ENCODE data around the gene RPS27L. TPM values are rescaled to one million over a fixed set of nuclear protein-coding genes. Genes with fewer than 3 reads are reported as not detected.

RPS27L gene
- total RNA-seq: 100 to 1,000 TPM in 1 of 4 donors, 10 to 100 TPM in 3; 33.5 to 207 (median 54.5) TPM

DNA sequence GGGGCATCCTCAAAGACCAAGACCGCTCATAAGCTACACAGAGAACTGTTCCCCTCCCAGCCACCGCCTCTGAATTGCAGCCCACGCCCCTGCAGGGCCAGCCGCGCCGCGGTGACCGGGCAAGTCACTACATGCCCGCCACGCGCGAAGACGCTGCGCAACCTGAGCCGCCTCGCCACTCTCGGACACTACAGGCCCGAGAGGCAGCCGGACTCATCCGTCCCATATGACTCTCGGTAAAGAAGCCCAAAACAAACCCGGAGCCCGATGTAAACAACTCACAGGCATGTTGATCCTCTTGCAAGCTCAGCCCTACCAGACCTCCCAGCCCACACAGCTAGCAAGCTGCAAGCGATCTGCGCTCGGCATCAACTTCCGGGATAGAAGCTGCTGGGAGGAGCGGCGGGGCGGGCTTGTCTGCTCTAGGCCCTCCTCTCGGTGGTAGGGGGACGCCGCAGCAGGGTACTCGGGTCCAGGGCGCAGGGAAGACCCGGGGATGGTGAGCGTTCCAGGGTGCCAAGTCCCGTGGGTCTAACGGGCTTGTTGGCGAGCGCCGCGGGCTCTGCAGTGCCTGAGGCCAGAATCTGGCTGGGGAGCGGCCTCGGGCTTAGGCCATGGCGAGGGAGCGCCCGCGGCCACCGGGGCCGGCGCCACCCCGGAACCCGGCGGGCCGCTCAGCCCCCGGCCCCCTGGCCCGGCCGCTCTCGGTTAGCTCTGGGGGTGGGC, at the start of gene RPS27L:
TSS of gene RPS27L (minus strand) at position 360 of the 726 bp plus-strand sequence. CDS start at position 288, 72 bp downstream.
- DNase-seq: peak; percentile 88 to 91
- TF ChIP-seq CTCF (IDR thresholded peaks at IDR 0.05): peak in 1 of 4 experiments; percentile 5
- TF ChIP-seq POLR2A (IDR thresholded peaks at IDR 0.05): peak; percentile 73 to 79
- no peaks in the 10 kb centered on the region for H3K36me3 ChIP-seq
- no peaks in the 10 kb centered on the region for H3K9me3 ChIP-seq
- H3K27me3 ChIP-seq: no peaks in the 10 kb centered on the region
- H3K27ac ChIP-seq: peak within 1 kb of the TSS; percentile 94 to 99
- intact Hi-C loops (cut with DNase I; ENCODE audit: low total_unique reads): no loop called here
- H3K4me1 ChIP-seq: no peaks in the 10 kb centered on the region
- H3K4me3 ChIP-seq: peak within 1 kb of the TSS; percentile 88

GRCh38 chr15:63206079-63206478, 48.8 kb upstream of the RPS27L start:
- intact Hi-C loops (cut with DNase I; ENCODE audit: low total_unique reads): no loop called here
- no peak for TF ChIP-seq POLR2A (IDR thresholded peaks at IDR 0.05)
- no peak for TF ChIP-seq CTCF (IDR thresholded peaks at IDR 0.05)
- no peaks in the 10 kb centered on the region for H3K9me3 ChIP-seq
- H3K36me3 ChIP-seq: no peaks in the 10 kb centered on the region
- no peaks in the 10 kb centered on the region for H3K27me3 ChIP-seq
- H3K4me3 ChIP-seq: no peak overlapping the region
- DNase-seq: no peak
- H3K27ac ChIP-seq: peak overlapping the region in 1 of 2 donors; percentile 17
- no peaks in the 10 kb centered on the region for H3K4me1 ChIP-seq

DNA sequence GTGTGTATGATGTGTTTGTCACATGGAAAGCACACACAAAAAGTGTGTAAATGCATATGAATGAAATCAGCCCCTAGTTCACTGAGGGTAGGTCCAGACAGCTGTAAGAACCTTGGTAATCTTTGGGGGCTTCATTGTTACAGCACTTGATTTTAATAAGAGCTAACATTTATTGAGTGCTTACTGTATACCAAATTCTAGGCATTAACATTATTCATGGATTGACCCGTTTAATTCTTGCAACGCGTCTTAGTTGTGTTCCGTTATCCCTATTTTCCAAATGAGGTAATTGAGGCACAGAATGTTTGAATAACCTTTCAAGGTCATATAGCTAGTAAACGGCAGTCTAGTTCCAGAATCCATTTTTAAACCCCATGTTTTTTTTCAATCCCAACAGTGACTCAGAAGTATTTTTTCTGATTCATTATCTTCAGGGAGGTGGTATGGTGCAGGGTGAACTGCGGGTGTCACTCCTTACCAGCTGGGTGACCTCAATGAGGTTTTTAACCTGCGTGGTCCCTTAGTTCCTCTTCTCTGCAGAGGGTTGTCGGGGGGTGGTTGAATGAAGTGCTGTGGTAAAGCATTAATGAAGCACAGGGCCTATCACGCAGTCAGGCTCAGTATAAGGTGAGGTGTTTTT, 46.3 kb upstream of the RPS27L start:
- no peak overlapping the region for H3K4me3 ChIP-seq
- no peaks in the 10 kb centered on the region for H3K4me1 ChIP-seq
- TF ChIP-seq CTCF (IDR thresholded peaks at IDR 0.05): no peak
- TF ChIP-seq POLR2A (IDR thresholded peaks at IDR 0.05): no peak
- H3K27ac ChIP-seq: no peak overlapping the region
- intact Hi-C loops (cut with DNase I; ENCODE audit: low total_unique reads): no loop called here
- no peaks in the 10 kb centered on the region for H3K27me3 ChIP-seq
- no peak for DNase-seq
- H3K36me3 ChIP-seq: no peaks in the 10 kb centered on the region
- no peaks in the 10 kb centered on the region for H3K9me3 ChIP-seq

- H3K27ac ChIP-seq: no peak overlapping the region
- H3K4me1 ChIP-seq: no peaks in the 10 kb centered on the region
- TF ChIP-seq CTCF (IDR thresholded peaks at IDR 0.05) (no peak), POLR2A (IDR thresholded peaks at IDR 0.05) (no peak)
- H3K4me3 ChIP-seq: no peak overlapping the region
- H3K9me3 ChIP-seq: no peaks in the 10 kb centered on the region
- intact Hi-C loops (cut with DNase I; ENCODE audit: low total_unique reads): no loop called here
- no peaks in the 10 kb centered on the region for H3K36me3 ChIP-seq
- no peak for DNase-seq
- H3K27me3 ChIP-seq: no peaks in the 10 kb centered on the region
These were observed 45.6 kb upstream of the RPS27L start for GRCh38 chr15:63202861-63203260.

Data from uterus (tissue), 4 donors.